Activated CD4-positive, alpha-beta T cell treated with anti-CD3 and anti-CD28 coated beads, Interleukin-2, amount 10 ng/mL, durations not matched to agents 24 days and 14 days (primary cell): ENCODE data around the gene CBX4. TPM values are rescaled to one million over a fixed set of nuclear protein-coding genes. Genes with fewer than 3 reads are reported as not detected.
A peak's percentile ranks its signal among the peaks of the same experiment; 100 is the strongest.
"Not testable (repeated sequence)": the region's sequence is repeated elsewhere in the genome, so short reads cannot be mapped to it uniquely, and the experiment has no call there.

Experiments
- DNase-seq: peaks from one replicate; pipeline ENCODE4 v3.0.0; 2022
- H3K27ac Mint-ChIP-seq: one replicate; pipeline ENCODE4 v1.8.0; 2022; ENCODE audit warnings: mild to moderate bottlenecking, mixed read lengths
- H3K27me3 Mint-ChIP-seq: one replicate; pipeline ENCODE4 v1.8.0; 2022; ENCODE audit warnings: mixed read lengths
- H3K36me3 Mint-ChIP-seq: one replicate; pipeline ENCODE4 v1.8.0; 2022; ENCODE audit warnings: low read depth, mild to moderate bottlenecking, mixed read lengths
- H3K4me1 Mint-ChIP-seq: one replicate; pipeline ENCODE4 v1.8.0; 2021; ENCODE audit warnings: mixed read lengths
- H3K4me3 Mint-ChIP-seq: one replicate; pipeline ENCODE4 v1.8.0; 2022; ENCODE audit warnings: mild to moderate bottlenecking, moderate library complexity, mixed read lengths
- H3K9me3 Mint-ChIP-seq: one replicate; pipeline ENCODE4 v1.8.0; 2021; ENCODE audit warnings: mixed read lengths
- intact Hi-C: fragments of 100-400 bp; cut with micrococcal nuclease; formaldehyde crosslinking; loops from one replicate; pipeline ENCODE4 v1.15.1; 2023
- total RNA-seq: library from RNA; stranded (reverse); gene quantifications from 2 replicates; pipeline ENCODE4 v1.2.3, GENCODE V29; 2022

Gene CBX4
- total RNA-seq, 1 donor from 2014 or later, result 19.4 TPM

DNA sequence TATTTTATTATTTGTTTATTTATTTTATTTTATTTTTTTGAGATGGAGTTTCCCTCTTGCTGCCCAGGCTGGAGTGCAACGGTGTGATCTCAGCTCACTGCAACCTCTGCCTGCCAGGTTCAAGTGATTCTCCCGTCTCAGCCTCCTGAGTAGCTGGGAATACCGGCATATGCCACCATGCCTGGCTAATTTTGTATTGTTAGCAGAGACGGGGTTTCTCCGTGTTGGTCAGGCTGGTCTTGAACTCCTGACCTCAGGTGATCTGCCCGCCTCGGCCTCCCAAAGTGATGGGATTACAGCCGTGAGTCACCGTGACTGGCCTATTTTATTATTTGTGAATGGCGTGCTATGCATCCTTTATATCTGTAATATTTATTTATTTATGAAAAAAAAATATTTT, 13.9 kb upstream of the CBX4 start:
- H3K36me3 Mint-ChIP-seq, DNase-seq, H3K9me3 Mint-ChIP-seq, H3K4me1 Mint-ChIP-seq, intact Hi-C loops, H3K27ac Mint-ChIP-seq, H3K4me3 Mint-ChIP-seq: not testable (repeated sequence)
- peaks cover 17% of the 10 kb centered on the region for H3K27me3 Mint-ChIP-seq

GRCh38 chr17:79852748-79853147, 13.5 kb upstream of the CBX4 start:
- Mint-ChIP-seq H3K36me3 (no peaks in the 10 kb centered on the region), H3K27me3 (peaks cover 21% of the 10 kb centered on the region), H3K4me1 (peaks cover 9% of the 10 kb centered on the region), H3K9me3 (no peaks in the 10 kb centered on the region), H3K27ac (peak overlapping the region; percentile 51), H3K4me3 (peak overlapping the region; percentile 64)
- intact Hi-C loops, result no loop called here
- DNase-seq, result peak; percentile 70

- no peak overlapping the region for H3K27ac Mint-ChIP-seq
- H3K9me3 Mint-ChIP-seq, result no peaks in the 10 kb centered on the region
- H3K4me3 Mint-ChIP-seq, result no peak overlapping the region
- intact Hi-C loops, result no loop called here
- peaks cover 9% of the 10 kb centered on the region for H3K4me1 Mint-ChIP-seq
- H3K27me3 Mint-ChIP-seq, result peaks cover 20% of the 10 kb centered on the region
- no peaks in the 10 kb centered on the region for H3K36me3 Mint-ChIP-seq
- DNase-seq, result no peak
These were observed 12.2 kb upstream of the CBX4 start for GRCh38 chr17:79851461-79851817.

DNA sequence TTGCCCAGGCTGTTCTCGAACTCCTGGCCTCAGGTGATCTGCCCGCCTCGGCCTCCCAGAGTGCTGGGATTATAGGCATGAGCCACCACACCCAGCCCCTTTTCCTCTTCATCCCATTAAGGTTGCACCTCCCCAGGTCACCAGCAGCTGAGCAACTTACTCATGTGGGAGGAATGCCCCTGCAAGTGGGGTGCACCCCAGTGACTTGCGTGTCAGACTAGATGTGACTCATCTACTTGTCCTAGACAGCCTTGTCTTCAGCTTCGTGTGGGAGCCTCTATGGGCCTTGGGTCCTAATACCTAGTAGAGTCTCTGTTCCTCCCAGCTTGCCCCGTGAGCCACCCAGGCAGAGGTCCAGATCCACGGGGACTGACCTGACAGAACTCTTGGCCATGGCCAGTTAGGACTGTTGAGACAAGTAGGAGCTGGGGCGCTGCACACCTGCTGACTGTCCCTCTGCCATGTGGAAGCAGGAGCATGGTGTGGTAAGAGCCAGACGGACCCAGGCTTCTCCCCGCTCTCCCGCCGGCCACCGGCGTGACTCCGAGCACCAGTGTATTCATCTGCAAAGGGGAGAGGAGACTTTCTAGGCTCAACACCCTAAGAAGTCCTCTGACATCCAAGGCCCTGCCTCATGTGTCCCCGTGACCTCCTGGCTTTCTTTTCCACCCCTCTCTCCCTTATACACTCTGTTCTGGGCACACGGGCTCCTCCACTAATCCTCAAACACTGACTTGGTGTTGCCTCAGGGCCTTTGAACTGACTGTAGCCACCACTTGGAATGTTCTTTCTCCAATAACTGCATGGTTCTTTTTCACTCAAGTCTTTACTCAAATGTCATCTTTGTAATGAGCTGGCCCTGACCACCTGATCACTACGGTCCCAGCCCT, 11.6 kb upstream of the CBX4 start:
- Mint-ChIP-seq H3K9me3 (no peaks in the 10 kb centered on the region), H3K36me3 (no peaks in the 10 kb centered on the region), H3K27ac (peak overlapping the region; percentile 60), H3K27me3 (peaks cover 26% of the 10 kb centered on the region), H3K4me1 (peaks cover 12% of the 10 kb centered on the region), H3K4me3 (no peak overlapping the region)
- DNase-seq, result no peak
- intact Hi-C loops, result no loop called here

DNA sequence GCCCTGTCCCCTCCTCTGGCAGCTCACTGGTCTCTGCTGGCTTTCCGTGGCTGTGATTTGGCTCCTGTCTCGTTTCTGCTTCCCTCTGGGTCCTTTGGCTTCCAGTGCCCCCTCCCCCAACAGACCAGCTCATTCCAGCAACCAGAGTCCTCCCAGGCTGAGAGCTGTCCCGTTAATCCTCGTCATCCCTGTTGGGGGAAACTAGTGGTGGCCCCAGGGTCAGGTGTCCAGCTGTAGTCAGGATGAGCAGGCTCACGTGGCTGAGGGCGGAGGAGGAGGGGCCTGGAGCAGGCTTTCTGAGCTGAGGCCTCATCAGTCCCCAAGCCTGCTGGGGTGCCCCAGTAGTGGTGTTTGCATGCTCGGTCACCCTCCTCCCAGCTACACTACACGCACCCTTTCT, 10.7 kb upstream of the CBX4 start:
- Mint-ChIP-seq H3K4me3 (no peak overlapping the region), H3K9me3 (no peaks in the 10 kb centered on the region)
- intact Hi-C loops, result loop anchor here (5.0 kb wide), 1 partner anchor 72 kb away; no protein-coding TSS in a partner anchor

GRCh38 chr17:79848370-79848766, 9.1 kb upstream of the CBX4 start:
- peaks cover 34% of the 10 kb centered on the region for H3K27me3 Mint-ChIP-seq
- no peaks in the 10 kb centered on the region for H3K36me3 Mint-ChIP-seq
- no peak overlapping the region for H3K27ac Mint-ChIP-seq
- no peak overlapping the region for H3K4me3 Mint-ChIP-seq
- intact Hi-C loops, result loop anchor here (5.0 kb wide), 1 partner anchor 74 kb away; no protein-coding TSS in a partner anchor
- DNase-seq, result no peak
- H3K9me3 Mint-ChIP-seq, result no peaks in the 10 kb centered on the region
- H3K4me1 Mint-ChIP-seq, result peaks cover 14% of the 10 kb centered on the region

More for the DNA sequence above, 10.7 kb upstream of the CBX4 start:
- Mint-ChIP-seq H3K27me3 (peaks cover 31% of the 10 kb centered on the region), H3K4me1 (peaks cover 12% of the 10 kb centered on the region), H3K36me3 (no peaks in the 10 kb centered on the region), H3K27ac (no peak overlapping the region)
- no peak for DNase-seq

DNA sequence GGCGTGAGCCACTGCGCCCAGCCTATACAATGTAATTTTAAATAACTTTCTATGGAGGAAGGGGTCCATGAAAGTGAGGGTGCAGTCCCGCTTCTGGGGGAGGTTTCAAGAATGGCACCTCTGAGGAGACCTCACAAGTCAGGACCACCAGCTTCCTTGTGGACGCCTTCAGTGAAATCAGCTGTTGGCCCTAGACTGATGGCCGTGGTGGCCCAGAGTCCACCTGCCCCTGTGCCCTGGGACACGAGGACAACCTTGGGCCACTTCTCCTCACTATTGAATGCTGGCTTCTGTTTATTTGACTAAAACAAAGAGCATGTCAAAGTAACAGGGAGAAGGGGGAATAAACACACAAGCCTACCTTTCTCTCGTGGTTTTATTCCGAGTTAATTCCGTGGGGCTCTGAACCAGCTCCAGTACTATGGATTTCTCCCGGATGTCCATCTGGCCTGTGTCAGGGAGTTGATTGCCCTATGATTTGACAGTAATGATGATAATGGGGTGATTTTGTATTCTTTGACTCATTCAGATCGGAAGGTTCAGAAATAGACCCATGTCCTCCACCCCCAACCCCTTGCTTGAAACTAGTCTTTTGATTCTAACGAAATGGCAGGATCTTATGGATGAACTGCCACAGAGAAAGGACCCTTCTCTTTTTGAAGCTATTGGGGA, 8.6 kb upstream of the CBX4 start:
- DNase-seq, result no peak
- H3K27ac Mint-ChIP-seq, result no peak overlapping the region
- no peak overlapping the region for H3K4me3 Mint-ChIP-seq
- H3K4me1 Mint-ChIP-seq, result peaks cover 15% of the 10 kb centered on the region
- peaks cover 35% of the 10 kb centered on the region for H3K27me3 Mint-ChIP-seq
- H3K9me3 Mint-ChIP-seq, result no peaks in the 10 kb centered on the region
- intact Hi-C loops, result loop anchor here (5.0 kb wide), 1 partner anchor 74 kb away; no protein-coding TSS in a partner anchor
- H3K36me3 Mint-ChIP-seq, result no peaks in the 10 kb centered on the region

GRCh38 chr17:79845601-79845949, 6.3 kb upstream of the CBX4 start:
- peaks cover 13% of the 10 kb centered on the region for H3K4me1 Mint-ChIP-seq
- H3K27ac Mint-ChIP-seq, result no peak overlapping the region
- peaks cover 51% of the 10 kb centered on the region for H3K27me3 Mint-ChIP-seq
- H3K36me3 Mint-ChIP-seq, result no peaks in the 10 kb centered on the region
- intact Hi-C loops, result loop anchor here (5.0 kb wide), 1 partner anchor 77 kb away; no protein-coding TSS in a partner anchor
- DNase-seq, result no peak
- H3K9me3 Mint-ChIP-seq, result no peaks in the 10 kb centered on the region
- H3K4me3 Mint-ChIP-seq, result no peak overlapping the region

DNA sequence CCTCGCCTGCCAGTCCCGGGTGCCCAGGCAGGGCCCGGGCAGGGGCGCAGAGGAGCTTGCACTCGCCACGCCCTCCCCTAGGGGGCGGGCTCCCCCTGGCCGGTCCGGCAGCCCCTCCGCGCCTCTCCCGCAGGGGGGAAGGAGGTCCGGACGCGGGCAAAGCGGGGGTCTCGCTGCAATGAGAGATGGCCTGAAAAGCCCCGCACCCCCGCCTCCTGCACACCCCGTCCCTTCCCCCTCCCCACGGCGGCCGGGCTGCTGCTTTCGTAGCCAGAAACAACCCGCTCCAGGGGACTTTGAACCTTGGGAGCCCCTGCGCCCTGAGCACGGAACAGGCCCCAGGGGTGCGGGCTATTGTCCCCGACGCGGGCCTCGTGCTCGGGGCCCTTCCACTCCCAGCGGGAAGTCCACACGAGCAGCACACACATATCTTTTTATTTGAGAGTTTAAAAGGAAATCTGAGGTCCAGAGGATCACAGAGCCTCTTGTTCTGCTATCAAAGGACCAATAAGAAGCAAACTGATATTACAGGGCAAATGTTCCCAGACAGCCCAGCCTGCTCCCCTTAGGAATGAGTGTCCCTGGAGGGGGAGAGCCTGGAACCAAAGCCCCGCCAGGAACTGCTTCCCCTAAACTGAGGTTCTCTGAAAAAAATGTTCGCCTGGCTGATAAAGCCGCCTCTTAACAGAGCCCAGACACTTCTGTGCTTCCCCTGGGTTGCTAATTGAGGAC, 5.8 kb upstream of the CBX4 start:
- H3K4me1 Mint-ChIP-seq, result peaks cover 11% of the 10 kb centered on the region
- H3K4me3 Mint-ChIP-seq, result no peak overlapping the region
- H3K9me3 Mint-ChIP-seq, result no peaks in the 10 kb centered on the region
- intact Hi-C loops, result loop anchor here (5.0 kb wide), 2 partner anchors 77 to 147 kb away; no protein-coding TSS in a partner anchor
- no peaks in the 10 kb centered on the region for H3K36me3 Mint-ChIP-seq
- DNase-seq, result peak; percentile 87
- no peak overlapping the region for H3K27ac Mint-ChIP-seq
- peaks cover 53% of the 10 kb centered on the region for H3K27me3 Mint-ChIP-seq

DNA sequence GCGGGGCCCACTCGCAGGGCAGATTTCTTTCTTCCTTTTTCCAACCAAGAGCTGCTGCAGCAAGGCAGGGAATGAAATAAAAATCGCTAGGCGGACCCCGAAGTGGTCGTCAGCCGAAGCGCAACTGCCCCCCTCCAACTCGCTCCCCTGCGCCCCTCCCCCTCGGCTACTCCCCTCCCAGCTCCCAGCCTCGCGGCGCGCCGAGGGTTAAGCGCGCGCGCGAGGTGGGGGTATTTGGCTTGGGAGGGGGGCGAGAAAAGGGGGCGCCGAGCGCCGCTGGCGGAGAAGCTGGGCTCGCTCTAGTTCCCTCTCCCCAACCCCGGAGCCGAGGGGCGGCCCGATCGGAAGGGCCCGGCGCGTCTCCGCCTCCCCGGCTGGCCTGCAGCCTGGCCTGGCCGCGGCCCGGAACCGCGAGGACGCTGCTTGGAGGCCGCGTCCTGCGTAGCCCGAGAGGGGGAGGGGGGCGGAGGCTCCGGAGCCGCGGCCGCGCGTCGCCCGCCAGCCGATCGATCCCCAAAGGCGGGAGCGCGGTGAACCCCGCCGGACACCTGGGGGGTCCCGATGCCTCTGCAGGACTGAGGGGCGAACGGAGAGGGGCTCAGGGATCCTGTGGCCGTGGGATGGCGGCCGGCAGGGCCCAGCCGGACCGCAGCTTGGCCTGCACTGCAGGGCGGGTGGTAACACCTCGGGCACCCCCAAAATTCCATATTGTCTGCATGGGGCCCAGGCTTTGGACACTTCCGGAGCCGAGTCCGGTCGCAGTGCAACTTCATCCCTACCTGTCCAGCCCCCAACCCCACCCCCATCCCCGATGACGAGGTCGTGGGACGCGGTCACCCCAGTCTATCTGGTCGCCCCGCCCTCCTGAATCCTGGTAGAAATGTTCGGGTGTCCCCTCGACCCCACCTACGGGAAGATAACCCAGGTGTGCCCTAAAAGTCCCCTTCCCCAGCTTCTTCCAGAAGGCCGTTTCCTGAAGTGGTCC, 4.9 kb upstream of the CBX4 start:
- H3K27me3 Mint-ChIP-seq, result peaks cover 56% of the 10 kb centered on the region
- intact Hi-C loops, result loop anchor here (5.0 kb wide), 1 partner anchor 148 kb away; no protein-coding TSS in a partner anchor
- H3K27ac Mint-ChIP-seq, result peak overlapping the region; percentile 56
- peaks cover 11% of the 10 kb centered on the region for H3K4me1 Mint-ChIP-seq
- H3K9me3 Mint-ChIP-seq, result no peaks in the 10 kb centered on the region
- no peaks in the 10 kb centered on the region for H3K36me3 Mint-ChIP-seq
- peak overlapping the region; percentile 81 for H3K4me3 Mint-ChIP-seq
- peak; percentile 69 for DNase-seq

DNA sequence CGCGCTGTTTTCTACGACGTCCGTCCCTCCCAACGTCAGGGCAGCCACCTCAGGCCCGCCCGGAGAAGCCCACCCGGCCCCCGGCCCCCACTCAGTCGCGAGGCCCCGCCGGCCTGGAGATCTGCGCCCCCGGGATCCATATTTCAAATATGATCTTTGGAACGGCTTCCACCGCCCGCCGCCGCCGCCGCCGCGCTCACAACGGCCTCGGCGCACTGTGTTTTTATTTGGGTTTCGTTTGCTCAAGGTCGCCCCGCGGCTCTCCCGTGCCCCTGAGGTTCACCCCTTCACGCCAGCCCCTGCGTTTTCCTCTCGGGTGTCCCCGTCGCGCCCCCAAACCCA, 4.2 kb upstream of the CBX4 start:
- intact Hi-C loops, result loop anchor here (5.0 kb wide), 1 partner anchor 149 kb away; no protein-coding TSS in a partner anchor
- DNase-seq, result peak; percentile 81
- no peaks in the 10 kb centered on the region for H3K36me3 Mint-ChIP-seq
- peaks cover 51% of the 10 kb centered on the region for H3K27me3 Mint-ChIP-seq
- peak overlapping the region; percentile 56 for H3K27ac Mint-ChIP-seq
- H3K4me3 Mint-ChIP-seq, result peak overlapping the region; percentile 81
- no peaks in the 10 kb centered on the region for H3K9me3 Mint-ChIP-seq
- peaks cover 11% of the 10 kb centered on the region for H3K4me1 Mint-ChIP-seq

DNA sequence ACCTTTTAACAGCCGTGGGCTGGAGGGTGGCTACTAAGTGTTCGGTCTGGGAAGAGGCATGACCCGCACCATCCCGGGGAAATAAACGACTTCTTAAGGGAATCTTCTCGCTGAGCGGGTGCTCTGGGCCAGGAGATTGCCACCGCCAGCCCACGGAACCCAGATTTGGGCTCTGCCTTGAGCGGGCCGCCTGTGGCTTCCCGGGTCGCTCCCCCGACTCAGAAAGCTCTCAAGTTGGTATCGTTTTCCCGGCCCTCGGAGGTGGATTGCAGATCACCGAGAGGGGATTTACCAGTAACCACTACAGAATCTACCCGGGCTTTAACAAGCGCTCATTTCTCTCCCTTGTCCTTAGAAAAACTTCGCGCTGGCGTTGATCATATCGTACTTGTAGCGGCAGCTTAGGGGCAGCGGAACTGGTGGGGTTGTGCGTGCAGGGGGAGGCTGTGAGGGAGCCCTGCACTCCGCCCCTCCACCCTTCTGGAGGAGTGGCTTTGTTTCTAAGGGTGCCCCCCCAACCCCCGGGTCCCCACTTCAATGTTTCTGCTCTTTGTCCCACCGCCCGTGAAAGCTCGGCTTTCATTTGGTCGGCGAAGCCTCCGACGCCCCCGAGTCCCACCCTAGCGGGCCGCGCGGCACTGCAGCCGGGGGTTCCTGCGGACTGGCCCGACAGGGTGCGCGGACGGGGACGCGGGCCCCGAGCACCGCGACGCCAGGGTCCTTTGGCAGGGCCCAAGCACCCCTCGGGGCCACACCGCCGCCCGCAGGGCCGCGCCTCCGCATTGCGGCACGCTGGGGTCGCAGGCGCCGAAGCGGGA, 3.6 kb upstream of the CBX4 start:
- Mint-ChIP-seq H3K4me1 (peaks cover 16% of the 10 kb centered on the region), H3K9me3 (no peaks in the 10 kb centered on the region), H3K27me3 (peaks cover 45% of the 10 kb centered on the region), H3K27ac (peak overlapping the region; percentile 24), H3K4me3 (peak overlapping the region; percentile 44), H3K36me3 (peaks cover 4% of the 10 kb centered on the region)
- intact Hi-C loops, result loop anchor here (5.0 kb wide), 1 partner anchor 149 kb away; no protein-coding TSS in a partner anchor
- DNase-seq, result peak; percentile 75
